GM12865 (cell line): ENCODE data around the gene MFRP.

ENCODE experiments used
- DNase-seq: peaks from one replicate; pipeline ENCODE4 v3.0.0; 2010; ENCODE audit warnings: low read depth
- H3K4me3 ChIP-seq: 2 replicates; pipeline ENCODE4 v1.5.1; 2011; ENCODE audit warnings: mild to moderate bottlenecking, low read depth, low read length, control low read depth
- CTCF ChIP-seq: IDR thresholded peaks from 2 replicates; pipeline ENCODE4 v1.5.1; 2011; ENCODE audit warnings: low read length, control low read depth, low read depth, inconsistent platforms; ENCODE audit not compliant: insufficient read depth; ENCODE audit errors: missing control alignments

The MFRP gene

DNA sequence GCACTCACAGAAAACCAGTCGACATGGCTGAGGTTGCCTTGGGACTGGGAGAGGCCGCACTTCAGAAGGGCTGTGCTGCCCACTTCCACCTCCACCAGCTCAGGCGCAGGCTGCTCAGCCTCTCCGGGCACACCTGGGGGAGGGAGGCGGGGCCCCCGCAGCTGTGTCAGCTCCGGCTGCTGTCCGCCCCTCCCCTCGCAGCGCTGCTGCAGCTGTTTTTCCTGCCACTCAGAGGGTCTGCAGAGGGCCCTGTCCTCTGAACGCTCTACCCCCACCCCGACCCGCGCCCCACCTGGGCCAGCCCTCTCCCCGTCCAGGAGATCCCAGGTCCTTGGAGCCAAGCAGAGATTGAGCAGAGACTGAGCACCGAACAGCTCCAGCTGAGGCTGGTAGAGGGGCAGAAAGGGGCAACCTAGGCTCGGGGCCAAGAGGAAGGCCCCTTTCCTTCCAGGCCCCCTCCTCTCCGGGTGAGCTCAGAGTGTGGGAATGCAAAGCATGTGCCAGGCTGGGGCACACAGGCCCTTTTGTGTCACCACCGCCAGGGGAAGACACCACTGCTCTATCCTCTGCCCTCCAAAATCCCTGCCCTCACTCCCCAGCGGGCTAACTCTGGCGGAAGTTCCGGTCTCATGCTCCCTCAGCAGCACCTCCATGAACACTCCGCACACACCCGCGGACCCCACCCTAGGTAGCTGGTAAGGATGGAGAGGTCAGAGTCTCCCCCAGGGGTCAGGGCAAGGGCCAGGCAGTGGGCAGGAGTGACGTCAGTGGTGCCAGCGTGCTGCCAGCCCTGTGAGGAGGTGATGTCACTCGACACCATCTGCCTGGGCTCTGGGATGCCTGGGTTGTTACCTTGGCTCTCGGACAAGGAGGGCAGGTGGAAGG, 31.1 kb downstream of the MFRP start:
- TF ChIP-seq CTCF, result no peak
- DNase-seq, result peak; percentile 57
- H3K4me3 ChIP-seq, result peak overlapping the region; percentile 42

DNA sequence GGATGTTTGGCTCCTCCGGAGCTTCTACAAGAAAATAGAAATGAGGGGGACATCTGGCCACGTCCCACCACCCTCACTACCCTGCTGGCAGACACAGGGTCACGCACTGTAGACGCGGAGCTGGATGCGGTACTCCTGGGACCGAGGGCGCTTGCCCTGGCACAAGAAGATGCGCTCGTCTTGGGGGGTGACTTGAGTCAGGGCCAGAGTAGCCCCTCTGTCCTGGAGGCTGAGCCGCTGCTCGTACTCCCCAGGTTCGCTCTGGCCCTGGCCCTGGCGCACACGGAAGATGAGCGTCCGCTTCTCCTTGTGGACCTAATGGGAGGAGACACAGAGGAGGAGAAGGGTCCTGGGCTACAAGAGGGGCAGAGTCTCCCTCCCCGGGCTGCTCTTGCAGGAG, 31.8 kb downstream of the MFRP start:
- H3K4me3 ChIP-seq, result no peak overlapping the region
- no peak for DNase-seq
- no peak for TF ChIP-seq CTCF

DNA sequence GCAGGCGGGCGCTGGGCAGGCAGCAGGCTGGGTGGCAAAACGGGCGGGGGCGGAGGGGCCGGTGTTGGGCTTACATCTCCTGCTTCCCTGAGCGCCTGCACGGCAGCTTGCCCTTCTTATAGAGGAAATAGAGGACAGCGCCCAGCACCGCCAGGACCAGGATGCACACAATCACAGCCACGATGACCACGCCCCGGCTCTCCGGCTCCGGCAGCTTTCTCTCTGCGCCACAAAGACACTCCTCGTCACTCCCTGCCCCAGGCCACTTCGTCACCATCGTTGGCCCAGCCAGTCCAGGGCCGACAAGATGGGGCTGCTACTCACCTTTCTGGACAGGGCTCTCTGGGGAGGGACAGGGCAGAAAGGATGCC, 35.8 kb downstream of the MFRP start:
- H3K4me3 ChIP-seq, result no peak overlapping the region
- no peak for TF ChIP-seq CTCF
- no peak for DNase-seq

GRCh38 chr11:119309953-119310681, 36.4 kb downstream of the MFRP start:
- H3K4me3 ChIP-seq, result no peak overlapping the region
- no peak for TF ChIP-seq CTCF
- DNase-seq, result no peak

DNA sequence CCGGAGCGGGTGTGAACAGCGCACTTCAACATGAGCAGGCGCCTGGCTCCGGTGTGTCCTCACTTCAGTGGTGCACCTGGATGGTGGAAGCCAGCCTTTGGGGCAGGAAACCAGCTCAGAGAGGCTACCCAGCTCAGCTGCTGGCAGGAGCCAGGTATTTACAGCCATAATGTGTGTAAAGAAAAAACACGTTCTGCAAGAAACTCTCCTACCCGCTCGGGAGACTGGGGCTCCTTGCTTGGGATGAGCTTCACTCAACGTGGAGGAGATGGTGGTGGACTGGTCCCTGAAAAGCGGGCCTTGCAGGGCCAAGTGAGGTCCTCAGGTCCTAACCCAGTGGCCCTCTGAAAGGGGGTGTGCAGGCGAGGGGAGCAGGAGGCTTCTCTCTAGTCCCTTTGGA, 37.1 kb downstream of the MFRP start:
- DNase-seq, result no peak
- TF ChIP-seq CTCF, result no peak
- no peak overlapping the region for H3K4me3 ChIP-seq

- no peak overlapping the region for H3K4me3 ChIP-seq
- no peak for DNase-seq
- no peak for TF ChIP-seq CTCF
These were observed 38.5 kb downstream of the MFRP start for GRCh38 chr11:119307974-119308373.

GRCh38 chr11:119307219-119307618, 39.3 kb downstream of the MFRP start:
- TF ChIP-seq CTCF, result no peak
- no peak for DNase-seq
- H3K4me3 ChIP-seq, result no peak overlapping the region
